Mesendoderm (in vitro differentiated cells): ENCODE measurements around the gene TARS1.

Experiments
- DNase-seq: peaks from one replicate; pipeline ENCODE4 v3.0.0; 2013
- H2AK5ac ChIP-seq: 2 replicates; pipeline ENCODE4 v1.6.1; 2013; ENCODE audit warnings: low read length, inconsistent platforms
- H2BK120ac ChIP-seq: 2 replicates; pipeline ENCODE4 v1.6.1; 2013; ENCODE audit warnings: low read depth, mild to moderate bottlenecking, low read length, moderate library complexity, mixed read lengths
- H2BK15ac ChIP-seq: replicated peaks from 2 replicates; pipeline ENCODE4 v1.6.1; 2013; ENCODE audit warnings: low read depth, mild to moderate bottlenecking, moderate library complexity
- H2BK5ac ChIP-seq: 2 replicates; pipeline ENCODE4 v1.6.1; 2013; ENCODE audit warnings: low read length, inconsistent platforms
- H3K18ac ChIP-seq: 2 replicates; pipeline ENCODE4 v1.6.1; 2013; ENCODE audit warnings: mild to moderate bottlenecking, low read length, mixed read lengths
- H3K23ac ChIP-seq: one replicate; pipeline ENCODE4 v1.6.1; 2013; ENCODE audit warnings: low read length
- H3K27ac ChIP-seq: 2 replicates; pipeline ENCODE4 v1.5.1; 2013; ENCODE audit warnings: low read depth, mild to moderate bottlenecking, inconsistent platforms, low read length, moderate library complexity
- H3K27me3 ChIP-seq: 2 replicates; pipeline ENCODE4 v1.6.1; 2013; ENCODE audit warnings: low read length, control low read depth, mild to moderate bottlenecking, inconsistent platforms; ENCODE audit not compliant: insufficient read depth, poor library complexity
- H3K36me3 ChIP-seq: 2 replicates; pipeline ENCODE4 v1.6.1; 2013; ENCODE audit warnings: low read length, inconsistent platforms; ENCODE audit not compliant: control insufficient read depth, insufficient read depth
- H3K4ac ChIP-seq: one replicate; pipeline ENCODE4 v1.6.1; 2013; ENCODE audit warnings: low read depth, mild to moderate bottlenecking, low read length, moderate library complexity
- H3K4me1 ChIP-seq: 2 replicates; pipeline ENCODE4 v1.6.1; 2013; ENCODE audit warnings: low read depth, low read length, inconsistent platforms; ENCODE audit not compliant: control insufficient read depth
- H3K4me2 ChIP-seq: 2 replicates; pipeline ENCODE4 v1.6.1; 2013; ENCODE audit warnings: low read length
- H3K4me3 ChIP-seq: 2 replicates; pipeline ENCODE4 v1.5.1; 2013; ENCODE audit warnings: mild to moderate bottlenecking, low read length
- H3K56ac ChIP-seq: one replicate; pipeline ENCODE4 v1.6.1; 2013; ENCODE audit warnings: low read length
- H3K79me1 ChIP-seq: 2 replicates; pipeline ENCODE4 v1.6.1; 2013; ENCODE audit warnings: low read length, inconsistent platforms
- H3K79me2 ChIP-seq: 2 replicates; pipeline ENCODE4 v1.6.1; 2013; ENCODE audit warnings: mild to moderate bottlenecking, low read length; ENCODE audit not compliant: control insufficient read depth, insufficient read depth
- H3K9ac ChIP-seq: 2 replicates; pipeline ENCODE4 v1.6.1; 2013; ENCODE audit warnings: low read length, inconsistent platforms
- H4K5ac ChIP-seq: one replicate; pipeline ENCODE4 v1.6.1; 2013; ENCODE audit warnings: low read length
- H4K8ac ChIP-seq: one replicate; pipeline ENCODE4 v1.6.1; 2013; ENCODE audit warnings: low read depth, mild to moderate bottlenecking, control low read depth, low read length, moderate library complexity
- WGBS: extraction: QIAGEN DNeasy Blood & Tissue Kit; methylation state at CpG from one replicate; pipeline ENCODE4 v1.1.7; 2013; ENCODE audit warnings: low lambda C conversion rate, missing lambda C conversion rate; ENCODE audit not compliant: insufficient coverage; ENCODE audit errors: extremely low coverage; 5-methylcytosine and 5-hydroxymethylcytosine counted together

Gene TARS1

DNA sequence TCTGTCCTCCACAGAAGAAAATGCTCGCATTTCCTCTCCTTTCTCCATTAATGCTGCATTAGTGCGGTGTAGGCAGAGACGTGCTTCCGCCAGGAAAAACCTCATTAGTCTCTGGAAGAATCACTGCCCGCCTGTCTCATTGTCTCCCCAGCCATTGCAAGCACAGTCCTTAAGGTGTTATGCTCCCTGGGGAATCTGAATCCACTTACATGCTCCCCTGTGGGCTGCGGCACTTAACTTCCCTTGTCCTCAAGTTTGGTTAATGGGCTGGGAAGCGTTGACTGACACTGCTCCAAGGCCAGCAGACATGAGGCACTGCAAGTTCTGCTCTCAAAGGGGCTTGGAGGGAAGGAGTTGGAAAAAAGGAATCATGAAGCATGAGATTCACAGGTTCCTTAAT lies 41.6 kb downstream of the TARS1 start:
- Histone ChIP-seq H3K9ac (no peak overlapping the region), H3K56ac (peak overlapping the region; percentile 19), H3K4ac (no peak overlapping the region), H2BK5ac (peak overlapping the region; percentile 5), H3K27me3 (no peaks in the 10 kb centered on the region), H3K79me2 (no peaks in the 10 kb centered on the region), H2BK15ac (no peak overlapping the region), H3K4me2 (no peak overlapping the region), H3K79me1 (no peaks in the 10 kb centered on the region), H3K27ac (no peak overlapping the region), H3K4me3 (no peak overlapping the region), H3K23ac (no peak overlapping the region), H3K18ac (no peak overlapping the region), H2BK120ac (no peak overlapping the region), H2AK5ac (no peak overlapping the region), H3K4me1 (peaks cover 4% of the 10 kb centered on the region), H4K5ac (no peak overlapping the region), H3K36me3 (no peaks in the 10 kb centered on the region), H4K8ac (no peak overlapping the region)
- DNase-seq: peak; percentile 90
- WGBS: no CpG with 5 or more reads among the region's 7 CpGs

DNA sequence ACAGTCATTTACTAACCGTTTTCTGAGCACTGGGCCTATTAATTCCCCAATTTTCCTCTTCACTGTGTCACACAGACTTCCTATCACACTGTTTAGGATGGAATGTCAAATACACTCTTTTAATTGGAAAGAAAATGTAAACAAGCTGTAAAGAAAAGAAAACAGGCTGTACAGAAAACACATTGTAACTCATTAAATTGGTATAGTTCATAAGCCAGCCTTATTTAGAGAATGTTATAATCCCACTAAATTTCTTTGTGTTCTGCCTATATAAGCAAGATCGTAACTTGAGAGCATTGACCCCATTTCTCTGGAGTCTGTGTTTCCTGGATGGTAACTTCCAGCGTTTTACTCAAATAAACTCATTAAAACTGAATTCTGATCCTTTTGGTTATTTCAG lies 46.5 kb downstream of the TARS1 start:
- no peak overlapping the region for H3K4me3 ChIP-seq
- no peaks in the 10 kb centered on the region for H3K27me3 ChIP-seq
- no peak overlapping the region for H2BK120ac ChIP-seq
- H2BK15ac ChIP-seq: no peak overlapping the region
- H3K4me1 ChIP-seq: peaks cover 4% of the 10 kb centered on the region
- H3K27ac ChIP-seq: no peak overlapping the region
- H3K79me2 ChIP-seq: no peaks in the 10 kb centered on the region
- no peaks in the 10 kb centered on the region for H3K79me1 ChIP-seq
- no CpG with 5 or more reads among the region's 3 CpGs for WGBS
- no peak overlapping the region for H3K4me2 ChIP-seq
- H3K36me3 ChIP-seq: no peaks in the 10 kb centered on the region
- H3K4ac ChIP-seq: no peak overlapping the region
- H4K8ac ChIP-seq: no peak overlapping the region
- H2AK5ac ChIP-seq: no peak overlapping the region
- DNase-seq: no peak
- no peak overlapping the region for H3K23ac ChIP-seq
- no peak overlapping the region for H4K5ac ChIP-seq
- no peak overlapping the region for H3K18ac ChIP-seq
- no peak overlapping the region for H3K56ac ChIP-seq
- H3K9ac ChIP-seq: no peak overlapping the region
- no peak overlapping the region for H2BK5ac ChIP-seq

DNA sequence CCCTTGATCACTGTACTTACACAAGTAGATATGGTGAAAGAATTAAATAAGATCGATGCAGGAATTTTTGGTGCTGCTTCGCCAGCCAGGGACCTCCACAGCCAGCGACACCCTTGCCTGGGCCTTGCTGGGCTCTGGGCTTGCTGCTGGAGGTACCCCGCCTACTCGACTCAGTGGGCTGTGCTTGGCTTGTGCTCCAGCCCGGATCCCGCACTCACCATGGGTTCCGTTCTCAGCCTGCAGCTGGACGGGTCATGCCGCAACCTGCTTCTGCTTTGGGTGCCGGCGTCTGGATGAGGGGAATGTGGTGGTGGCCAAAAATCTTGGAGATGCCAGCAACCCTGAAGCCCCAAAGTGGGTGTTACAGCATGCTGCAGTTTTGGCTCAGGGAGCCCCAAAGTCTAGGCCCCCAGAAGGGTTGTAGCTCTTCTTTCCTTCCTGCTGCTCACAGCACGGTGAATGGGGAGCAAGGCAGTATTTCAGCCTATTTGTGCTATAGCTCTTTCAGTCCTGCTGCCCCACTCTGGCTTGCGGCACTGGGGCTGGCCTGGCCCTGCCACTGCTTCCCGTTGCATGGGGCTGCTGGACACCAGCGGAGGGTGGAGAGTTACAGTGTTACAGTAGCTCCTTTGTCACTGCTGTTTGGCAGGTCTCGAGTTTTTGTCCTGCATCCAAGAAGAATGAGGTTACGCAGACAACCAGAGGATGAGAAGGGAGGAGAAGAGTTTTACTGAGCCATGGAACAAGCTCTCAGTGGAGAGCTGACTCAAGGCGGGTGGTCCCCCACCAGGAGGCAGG lies 48.0 kb downstream of the TARS1 start:
- H3K4me1 ChIP-seq: no peaks in the 10 kb centered on the region
- no peaks in the 10 kb centered on the region for H3K27me3 ChIP-seq
- H3K4me2 ChIP-seq: no peak overlapping the region
- H4K5ac ChIP-seq: no peak overlapping the region
- no peak overlapping the region for H4K8ac ChIP-seq
- no CpG with 5 or more reads among the region's 19 CpGs for WGBS
- H2BK15ac ChIP-seq: no peak overlapping the region
- no peak overlapping the region for H3K4me3 ChIP-seq
- no peaks in the 10 kb centered on the region for H3K79me2 ChIP-seq
- H3K79me1 ChIP-seq: no peaks in the 10 kb centered on the region
- no peak overlapping the region for H3K9ac ChIP-seq
- H3K56ac ChIP-seq: no peak overlapping the region
- H2BK120ac ChIP-seq: no peak overlapping the region
- H3K23ac ChIP-seq: no peak overlapping the region
- no peak for DNase-seq
- H3K36me3 ChIP-seq: no peaks in the 10 kb centered on the region
- no peak overlapping the region for H3K4ac ChIP-seq
- no peak overlapping the region for H2BK5ac ChIP-seq
- no peak overlapping the region for H2AK5ac ChIP-seq
- no peak overlapping the region for H3K18ac ChIP-seq
- H3K27ac ChIP-seq: no peak overlapping the region

DNA sequence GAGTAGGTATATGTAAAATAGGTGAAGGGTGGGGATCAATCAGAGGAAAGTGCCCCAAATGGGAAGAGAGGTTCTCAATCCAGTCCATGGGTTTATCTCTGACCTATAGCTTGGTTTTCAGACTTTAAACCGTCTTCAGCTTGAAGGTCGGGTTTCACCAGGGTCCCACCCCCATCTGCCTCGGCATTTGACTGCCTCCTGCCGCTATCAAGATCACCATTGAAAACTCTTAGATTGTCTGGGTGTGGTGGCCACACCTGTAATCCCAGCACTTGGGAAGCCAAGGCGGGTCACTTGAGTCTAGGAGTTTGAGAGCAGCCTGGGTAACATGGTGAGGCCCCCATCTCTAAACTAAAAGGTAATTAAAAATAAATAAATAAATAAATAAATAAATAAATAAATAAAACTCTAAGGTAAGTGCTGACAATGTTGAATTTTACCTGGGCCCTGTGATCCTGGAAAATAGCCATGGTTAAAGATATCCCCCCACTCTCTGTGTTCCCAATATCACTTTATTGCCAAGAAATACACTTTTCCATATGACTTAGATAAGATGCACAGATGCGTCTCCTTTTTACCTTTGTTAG lies 48.8 kb downstream of the TARS1 start:
- Histone ChIP-seq H3K36me3 (no peaks in the 10 kb centered on the region), H3K4me2 (no peak overlapping the region), H4K8ac (no peak overlapping the region), H3K4me1 (no peaks in the 10 kb centered on the region), H4K5ac (no peak overlapping the region), H3K56ac (no peak overlapping the region), H3K23ac (no peak overlapping the region), H2BK120ac (no peak overlapping the region), H3K4me3 (no peak overlapping the region), H3K4ac (no peak overlapping the region), H3K27me3 (no peaks in the 10 kb centered on the region), H2AK5ac (no peak overlapping the region), H2BK5ac (no peak overlapping the region), H3K9ac (no peak overlapping the region), H3K79me1 (no peaks in the 10 kb centered on the region), H3K18ac (no peak overlapping the region), H3K27ac (no peak overlapping the region), H3K79me2 (no peaks in the 10 kb centered on the region), H2BK15ac (no peak overlapping the region)
- no CpG with 5 or more reads among the region's 6 CpGs for WGBS
- DNase-seq: no peak

DNA sequence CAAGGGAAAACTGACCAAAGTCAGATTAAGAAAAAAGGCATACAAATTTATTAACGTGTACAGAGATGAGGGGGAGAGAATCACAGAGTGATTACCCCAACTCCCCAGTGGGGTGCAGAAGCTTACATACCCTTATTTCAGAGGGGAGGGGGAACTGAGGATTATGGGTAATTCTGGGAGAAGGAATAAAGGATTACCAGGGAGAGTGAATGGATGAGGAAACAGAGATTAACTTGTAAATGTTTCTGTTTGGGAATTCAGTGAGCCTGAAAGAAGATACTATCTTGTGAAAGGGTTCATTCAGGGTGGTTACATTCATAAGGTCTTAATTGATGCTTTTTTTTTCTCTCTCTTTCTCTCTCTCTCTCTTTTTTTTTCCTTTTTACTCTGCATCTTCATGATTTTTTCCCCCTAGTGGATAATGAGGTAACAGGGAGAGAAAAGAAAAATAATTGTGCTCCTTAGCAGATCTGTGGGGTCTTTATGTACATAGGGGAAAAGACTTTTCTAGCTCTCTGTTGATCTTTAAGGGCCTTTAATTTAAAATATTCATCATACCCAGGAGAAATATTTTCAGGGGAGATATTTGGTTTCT lies 49.4 kb downstream of the TARS1 start:
- no peak for DNase-seq
- no CpG with 5 or more reads among the region's 1 CpG for WGBS
- no peak overlapping the region for H3K4ac ChIP-seq
- H3K27ac ChIP-seq: no peak overlapping the region
- H2BK120ac ChIP-seq: no peak overlapping the region
- no peaks in the 10 kb centered on the region for H3K4me1 ChIP-seq
- no peak overlapping the region for H2BK5ac ChIP-seq
- H3K79me2 ChIP-seq: no peaks in the 10 kb centered on the region
- no peak overlapping the region for H2AK5ac ChIP-seq
- H4K5ac ChIP-seq: no peak overlapping the region
- H3K79me1 ChIP-seq: no peaks in the 10 kb centered on the region
- no peak overlapping the region for H3K4me3 ChIP-seq
- no peaks in the 10 kb centered on the region for H3K27me3 ChIP-seq
- H2BK15ac ChIP-seq: no peak overlapping the region
- H3K18ac ChIP-seq: no peak overlapping the region
- no peak overlapping the region for H3K4me2 ChIP-seq
- no peak overlapping the region for H4K8ac ChIP-seq
- no peak overlapping the region for H3K9ac ChIP-seq
- no peaks in the 10 kb centered on the region for H3K36me3 ChIP-seq
- H3K23ac ChIP-seq: no peak overlapping the region
- H3K56ac ChIP-seq: no peak overlapping the region
